Kidney (tissue), 14 donors: ENCODE measurements around the gene PIK3AP1. TPM values are rescaled to one million over a fixed set of nuclear protein-coding genes. Genes with fewer than 3 reads are reported as not detected.

Source experiments
- DNase-seq, 5 donors: peaks; one replicate each; pipeline ENCODE4 v3.0.0-alpha.2; 2013 to 2020
- FAIRE-seq: peaks from 2 replicates; lab custom pipeline; 2012; peaks lifted over from hg19 to GRCh38; lab: Jason Lieb, UNC
- H3K27ac ChIP-seq, 2 donors: one replicate each; pipeline ENCODE4 v1.7.0; 2013; ENCODE audit warnings: low read depth in 2 of 2, low read length in 2 of 2, inconsistent platforms in 1 of 2
- H3K27me3 ChIP-seq: one replicate; pipeline ENCODE4 v1.7.1; 2013; ENCODE audit warnings: low read length, inconsistent platforms; ENCODE audit not compliant: control insufficient read depth, insufficient read depth
- H3K36me3 ChIP-seq, 3 donors: one replicate each; pipeline versions ENCODE4 v1.7.0 to v1.7.1; 2013; ENCODE audit warnings: low read length in 3 of 3, control low read depth in 1 of 3, inconsistent platforms in 1 of 3; ENCODE audit not compliant: insufficient read depth in 3 of 3, control insufficient read depth in 2 of 3
- H3K4me1 ChIP-seq, 3 donors: one replicate each; pipeline versions ENCODE4 v1.7.0 to v1.7.1; 2013; ENCODE audit warnings: low read length in 3 of 3, inconsistent platforms in 1 of 3, low read depth in 1 of 3; ENCODE audit not compliant: control insufficient read depth in 2 of 3, insufficient read depth in 2 of 3
- H3K4me3 ChIP-seq, 3 donors: one replicate each; pipeline versions ENCODE4 v1.7.0 to v1.8.1; 2013; ENCODE audit warnings: low read length in 3 of 3, control low read depth in 1 of 3, inconsistent platforms in 1 of 3
- H3K9ac ChIP-seq, 3 donors: one replicate each; pipeline versions ENCODE4 v1.7.0 to v1.7.1; 2013; ENCODE audit warnings: low read length in 3 of 3, control low read depth in 1 of 3, inconsistent platforms in 1 of 3
- H3K9me3 ChIP-seq, 3 donors: one replicate each; pipeline versions ENCODE4 v1.7.0 to v1.7.1; 2013; ENCODE audit warnings: low read length in 3 of 3, control low read depth in 1 of 3, inconsistent platforms in 1 of 3; ENCODE audit not compliant: control insufficient read depth in 2 of 3, insufficient read depth in 1 of 3
- CTCF ChIP-seq: IDR thresholded peaks from 3 replicates; pipeline ENCODE4 v1.5.1; 2012; ENCODE audit warnings: mild to moderate bottlenecking, moderate library complexity, borderline replicate concordance; ENCODE audit not compliant: insufficient read depth; ENCODE audit errors: extremely low read depth
- intact Hi-C: fragments of 100-400 bp; cut with DNase I; formaldehyde crosslinking; loops from one replicate; pipeline ENCODE4 v1.11.1; 2022
- polyA plus RNA-seq: library from polyadenylated mRNA; stranded (reverse); fragments of 350-450 nt; fragmentation: Illumina TruSeq; extraction: RNeasy Lipid Tissue Mini Kit (QIAGEN cat#74804); gene quantifications from one replicate; pipeline ENCODE4 v1.2.3, GENCODE V29; 2014; ENCODE audit warnings: low read depth, low replicate concordance; ENCODE audit not compliant: insufficient read depth
- total RNA-seq: library from RNA; stranded (reverse); fragmentation: NEBNext Ultra II Directional; extraction: Animal tissue kit (Norgen Biotek cat#: 25700); gene quantifications from one replicate; pipeline ENCODE4 v1.2.1, GENCODE V29; 2021
- donor health status: control.
- donor health status: control.
- donor health status: control.
- donor health status: control.
- donor health status: control.
- donor health status: DM: yes; HTN: yes; CAD: no.
- donor health status: Normal renal cell carcinoma (clear cell type).

The PIK3AP1 gene
- total and polyA plus RNA-seq, 2 donors from 2014 or later = 6.5 to 28.4 TPM

- FAIRE-seq = no peak
- H3K4me1 ChIP-seq = peaks cover 7 to 22% (median 15%) of the 10 kb centered on the region in 3 donors
Observed at GRCh38 chr10:96586419-96587263, 133.7 kb downstream of the PIK3AP1 start, which contains the start of gene TM9SF3. TSS of gene TM9SF3 (minus strand) at chr10:96587012. CDS start at chr10:96586835, 177 bp downstream.

GRCh38 chr10:96585736-96586418, 134.4 kb downstream of the PIK3AP1 start:
- H3K27me3 ChIP-seq = no peaks in the 10 kb centered on the region
- peak overlapping the region; percentile 95 to 96 for H3K27ac ChIP-seq
- TF ChIP-seq CTCF = no peak
- no peaks in the 10 kb centered on the region for H3K9me3 ChIP-seq
- H3K4me1 ChIP-seq = peaks cover 7 to 22% (median 19%) of the 10 kb centered on the region in 3 donors
- FAIRE-seq = no peak
- peak overlapping the region; percentile 77 to 93 (median 78) for H3K4me3 ChIP-seq
- H3K9ac ChIP-seq = peak overlapping the region; percentile 52 to 93 (median 92)
- H3K36me3 ChIP-seq = no peaks in the 10 kb centered on the region
- intact Hi-C loops = no loop called here
- DNase-seq = no peak

More at GRCh38 chr10:96586419-96587263, 133.7 kb downstream of the PIK3AP1 start, which contains the start of gene TM9SF3:
- intact Hi-C loops = no loop called here
- Histone ChIP-seq H3K27me3 (no peaks in the 10 kb centered on the region), H3K9me3 (no peaks in the 10 kb centered on the region), H3K27ac (peak within 1 kb of the TSS; percentile 95 to 96), H3K4me3 (peak within 1 kb of the TSS; percentile 86 to 93 (median 89)), H3K9ac (peak within 1 kb of the TSS; percentile 78 to 93 (median 92)), H3K36me3 (no peaks in the 10 kb centered on the region)
- DNase-seq = peak; percentile 90 to 98 (median 94)
- TF ChIP-seq CTCF = no peak

GRCh38 chr10:96584474-96584873, 135.8 kb downstream of the PIK3AP1 start:
- Histone ChIP-seq H3K27me3 (no peaks in the 10 kb centered on the region), H3K9ac (no peak overlapping the region), H3K36me3 (no peaks in the 10 kb centered on the region), H3K4me3 (no peak overlapping the region), H3K9me3 (no peaks in the 10 kb centered on the region), H3K27ac (no peak overlapping the region), H3K4me1 (peaks cover 7 to 25% (median 19%) of the 10 kb centered on the region in 3 donors)
- FAIRE-seq (no peak), DNase-seq (no peak)
- intact Hi-C loops = no loop called here
- no peak for TF ChIP-seq CTCF
